Measurements from ENCODE around the gene LARGE1.

Gene LARGE1

GRCh38 chr22:33677536-33677935 lies 242.7 kb downstream of the LARGE1 start:
- TF ChIP-seq FOXP2 (optimal IDR thresholded peaks at IDR 0.05; ENCODE audit: borderline replicate concordance, extremely low read depth, extremely low read length, insufficient read depth) (no peak), SIN3A (IDR thresholded peaks at IDR 0.05; ENCODE audit: borderline replicate concordance, insufficient read depth, low read length) (no peak), TAF1 (IDR thresholded peaks at IDR 0.05; ENCODE audit: borderline replicate concordance, insufficient read depth, low read length) (no peak), REST (IDR thresholded peaks at IDR 0.05; ENCODE audit: insufficient read depth in 1 of 2, low read depth in 2 of 2, low read length in 2 of 2) (no peak), POLR2AphosphoS5 (IDR thresholded peaks at IDR 0.05; ENCODE audit: low read depth, low read length) (no peak)

GRCh38 chr22:33674357-33674756 lies 245.9 kb downstream of the LARGE1 start:
- TF ChIP-seq SIN3A (IDR thresholded peaks at IDR 0.05; ENCODE audit: borderline replicate concordance, insufficient read depth, low read length) (no peak), POLR2AphosphoS5 (IDR thresholded peaks at IDR 0.05; ENCODE audit: low read depth, low read length) (no peak), TAF1 (IDR thresholded peaks at IDR 0.05; ENCODE audit: borderline replicate concordance, insufficient read depth, low read length) (no peak), REST (IDR thresholded peaks at IDR 0.05; ENCODE audit: insufficient read depth in 1 of 2, low read depth in 2 of 2, low read length in 2 of 2) (no peak), FOXP2 (optimal IDR thresholded peaks at IDR 0.05; ENCODE audit: borderline replicate concordance, extremely low read depth, extremely low read length, insufficient read depth) (no peak)

- TF ChIP-seq REST (IDR thresholded peaks at IDR 0.05; ENCODE audit: insufficient read depth in 1 of 2, low read depth in 2 of 2, low read length in 2 of 2), result no peak
- no peak for TF ChIP-seq POLR2AphosphoS5 (IDR thresholded peaks at IDR 0.05; ENCODE audit: low read depth, low read length)
- no peak for TF ChIP-seq FOXP2 (optimal IDR thresholded peaks at IDR 0.05; ENCODE audit: borderline replicate concordance, extremely low read depth, extremely low read length, insufficient read depth)
- no peak for TF ChIP-seq TAF1 (IDR thresholded peaks at IDR 0.05; ENCODE audit: borderline replicate concordance, insufficient read depth, low read length)
- no peak for TF ChIP-seq SIN3A (IDR thresholded peaks at IDR 0.05; ENCODE audit: borderline replicate concordance, insufficient read depth, low read length)
Measured at GRCh38 chr22:33669746-33670145, 250.5 kb downstream of the LARGE1 start.

GRCh38 chr22:33666961-33667619 lies 253.2 kb downstream of the LARGE1 start:
- TF ChIP-seq POLR2AphosphoS5 (IDR thresholded peaks at IDR 0.05; ENCODE audit: low read depth, low read length) (no peak), REST (IDR thresholded peaks at IDR 0.05; ENCODE audit: insufficient read depth in 1 of 2, low read depth in 2 of 2, low read length in 2 of 2) (no peak), FOXP2 (optimal IDR thresholded peaks at IDR 0.05; ENCODE audit: borderline replicate concordance, extremely low read depth, extremely low read length, insufficient read depth) (no peak), TAF1 (IDR thresholded peaks at IDR 0.05; ENCODE audit: borderline replicate concordance, insufficient read depth, low read length) (no peak), SIN3A (IDR thresholded peaks at IDR 0.05; ENCODE audit: borderline replicate concordance, insufficient read depth, low read length) (no peak)
